ENCODE results near the gene RFNG.

The RFNG gene

GRCh38 chr17:82089723-82090548, 38.3 kb upstream of the RFNG start:
- DNase-seq (ENCODE audit: low read depth in 2 of 2, low spot score in 1 of 2): no peak

GRCh38 chr17:82088838-82089722, 37.5 kb upstream of the RFNG start:
- no peak for DNase-seq (ENCODE audit: low read depth in 2 of 2, low spot score in 1 of 2)

- no peak for DNase-seq (ENCODE audit: low read depth in 2 of 2, low spot score in 1 of 2)
Measured at GRCh38 chr17:82087961-82088837, 36.6 kb upstream of the RFNG start.

- DNase-seq (ENCODE audit: low read depth in 2 of 2, low spot score in 1 of 2): no peak
Measured at GRCh38 chr17:82086941-82087906, 35.6 kb upstream of the RFNG start.

- DNase-seq (ENCODE audit: low read depth in 2 of 2, low spot score in 1 of 2): no peak
Measured at GRCh38 chr17:82085931-82086764, 34.5 kb upstream of the RFNG start.

GRCh38 chr17:82085031-82085861, 33.6 kb upstream of the RFNG start:
- DNase-seq (ENCODE audit: low read depth in 2 of 2, low spot score in 1 of 2): no peak

- DNase-seq (ENCODE audit: low read depth in 2 of 2, low spot score in 1 of 2): no peak
Measured at GRCh38 chr17:82084373-82085030, 32.9 kb upstream of the RFNG start.

GRCh38 chr17:82083533-82084359, 32.1 kb upstream of the RFNG start:
- no peak for DNase-seq (ENCODE audit: low read depth in 2 of 2, low spot score in 1 of 2)

- DNase-seq (ENCODE audit: low read depth in 2 of 2, low spot score in 1 of 2): no peak
Measured at GRCh38 chr17:82083009-82083408, 31.4 kb upstream of the RFNG start.

- DNase-seq (ENCODE audit: low read depth in 2 of 2, low spot score in 1 of 2): no peak
Measured at GRCh38 chr17:82082456-82082855, 30.8 kb upstream of the RFNG start.

- no peak for DNase-seq (ENCODE audit: low read depth in 2 of 2, low spot score in 1 of 2)
Measured at GRCh38 chr17:82081966-82082365, 30.4 kb upstream of the RFNG start.

GRCh38 chr17:82081546-82081945, 29.9 kb upstream of the RFNG start:
- DNase-seq (ENCODE audit: low read depth in 2 of 2, low spot score in 1 of 2): no peak

GRCh38 chr17:82080789-82081464, 29.3 kb upstream of the RFNG start:
- no peak for DNase-seq (ENCODE audit: low read depth in 2 of 2, low spot score in 1 of 2)

GRCh38 chr17:82080048-82080788, 28.6 kb upstream of the RFNG start:
- no peak for DNase-seq (ENCODE audit: low read depth in 2 of 2, low spot score in 1 of 2)

GRCh38 chr17:82079001-82079677, 27.5 kb upstream of the RFNG start:
- DNase-seq (ENCODE audit: low read depth in 2 of 2, low spot score in 1 of 2): no peak

Measured in stimulated activated CD8-positive, alpha-beta memory T cell treated with anti-CD3 and anti-CD28 coated beads, Interleukin-4, amount 100 ng/mL, for 1 hour (primary cell).